Body of pancreas (tissue), 4 donors: ENCODE data around the gene CCSER2. TPM values are rescaled to one million over a fixed set of nuclear protein-coding genes. Genes with fewer than 3 reads are reported as not detected.

ENCODE experiments used
- ATAC-seq: fragments of 150-250 bp; one replicate; pipeline ENCODE4 v1.9.1; 2016
- DNase-seq, 4 donors: peaks; one replicate each; pipeline ENCODE4 v3.0.0-alpha.2; 2019
- H3K27ac ChIP-seq, 4 donors: fragments of 200-600 bp; sonication (generic); 1 replicate in 3 of 4; 2 replicates in 1 of 4; pipeline versions ENCODE4 v1.5.1 to v1.6.1; 2016 to 2019; ENCODE audit warnings: mild to moderate bottlenecking in 1 of 4, mixed read lengths in 1 of 4, moderate library complexity in 1 of 4
- H3K27me3 ChIP-seq, 2 donors: fragments of 200-600 bp; sonication (generic); one replicate each; pipeline ENCODE4 v1.6.0; 2016; ENCODE audit warnings: mild to moderate bottlenecking in 1 of 2
- H3K36me3 ChIP-seq, 2 donors: fragments of 200-600 bp; sonication (generic); replicated peaks in 1 of 2; 2 replicates each; pipeline ENCODE4 v1.5.1; 2016; ENCODE audit warnings: low read depth in 2 of 2; ENCODE audit not compliant: insufficient read depth in 1 of 2
- H3K4me1 ChIP-seq: fragments of 200-600 bp; sonication (generic); one replicate; pipeline ENCODE4 v1.6.0; 2016
- H3K4me3 ChIP-seq, 2 donors: fragments of 200-600 bp; sonication (generic); 1 replicate in 1 of 2; 2 replicates in 1 of 2; pipeline ENCODE4 v1.5.1; 2016 to 2019
- H3K9me3 ChIP-seq, 3 donors: fragments of 200-600 bp; sonication (generic); 1 replicate in 2 of 3; 2 replicates in 1 of 3; pipeline ENCODE4 v1.5.1; 2016
- POLR2A ChIP-seq, 3 donors: fragments of 450-650 bp; IDR thresholded peaks; one replicate each; pipeline ENCODE4 v1.6.1; 2016; ENCODE audit warnings: antibody characterized with exemption in 3 of 3, mild to moderate bottlenecking in 2 of 3
- WGBS, 2 donors: methylation state at CpG; one replicate each; pipeline ENCODE4 v1.1.5; 2017; 5-methylcytosine and 5-hydroxymethylcytosine counted together
- intact Hi-C: fragments of 100-400 bp; cut with DNase I; formaldehyde crosslinking; loops from one replicate; pipeline ENCODE4 v1.15.1; 2023
- total RNA-seq, 2 donors: library from RNA; depleted of rRNA; stranded (reverse); fragments of >200 nt; gene quantifications; one replicate each; pipeline ENCODE4 v1.1.0, GENCODE V29; 2016
- TF ChIP-seq, protein P1 (sequence below), 7 experiments: fragments of 450-650 bp in 4 of 7; fragments of 200-600 bp in 3 of 7; sonication (generic) in 3 of 7; IDR thresholded peaks; one replicate each; pipeline ENCODE4 v1.5.1; 2016 to 2019; ENCODE audit warnings: antibody characterized with exemption in 7 of 7

Gene CCSER2
- total RNA-seq, 2 donors from 2014 or later = 14.5 to 20.0 TPM

DNA sequence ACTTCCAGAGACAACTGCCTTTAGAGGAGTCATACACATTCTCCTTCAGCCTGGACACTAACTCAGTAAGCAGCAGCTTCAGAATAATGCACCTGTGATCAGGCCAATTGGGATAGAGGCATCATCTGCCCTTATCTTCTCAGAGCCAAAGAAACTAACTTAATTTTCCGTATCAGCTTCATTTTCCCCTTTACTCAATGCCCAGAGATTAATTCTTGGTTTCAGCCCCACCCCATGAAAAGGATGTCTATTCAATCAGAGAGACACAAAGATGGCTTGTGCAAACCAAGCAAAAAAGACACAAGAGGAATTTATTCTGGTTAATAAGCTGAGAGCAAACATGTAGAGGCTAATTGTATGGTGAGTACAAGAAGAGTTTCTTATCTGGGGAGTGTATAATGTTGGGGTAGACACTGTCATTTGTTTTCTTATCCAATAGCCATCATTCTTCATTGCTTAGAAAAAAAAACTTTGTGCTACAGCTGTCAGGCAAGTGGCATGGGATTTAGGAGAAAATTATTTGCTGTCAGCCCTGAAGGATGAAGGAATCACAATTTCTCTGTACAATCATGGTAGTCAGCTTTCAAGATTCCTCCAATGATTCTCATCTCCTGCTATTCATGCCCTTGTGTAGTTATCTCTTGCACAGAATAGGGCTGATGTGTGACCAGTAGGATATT, 38.7 kb upstream of the CCSER2 start:
- TF ChIP-seq, protein P1, sequence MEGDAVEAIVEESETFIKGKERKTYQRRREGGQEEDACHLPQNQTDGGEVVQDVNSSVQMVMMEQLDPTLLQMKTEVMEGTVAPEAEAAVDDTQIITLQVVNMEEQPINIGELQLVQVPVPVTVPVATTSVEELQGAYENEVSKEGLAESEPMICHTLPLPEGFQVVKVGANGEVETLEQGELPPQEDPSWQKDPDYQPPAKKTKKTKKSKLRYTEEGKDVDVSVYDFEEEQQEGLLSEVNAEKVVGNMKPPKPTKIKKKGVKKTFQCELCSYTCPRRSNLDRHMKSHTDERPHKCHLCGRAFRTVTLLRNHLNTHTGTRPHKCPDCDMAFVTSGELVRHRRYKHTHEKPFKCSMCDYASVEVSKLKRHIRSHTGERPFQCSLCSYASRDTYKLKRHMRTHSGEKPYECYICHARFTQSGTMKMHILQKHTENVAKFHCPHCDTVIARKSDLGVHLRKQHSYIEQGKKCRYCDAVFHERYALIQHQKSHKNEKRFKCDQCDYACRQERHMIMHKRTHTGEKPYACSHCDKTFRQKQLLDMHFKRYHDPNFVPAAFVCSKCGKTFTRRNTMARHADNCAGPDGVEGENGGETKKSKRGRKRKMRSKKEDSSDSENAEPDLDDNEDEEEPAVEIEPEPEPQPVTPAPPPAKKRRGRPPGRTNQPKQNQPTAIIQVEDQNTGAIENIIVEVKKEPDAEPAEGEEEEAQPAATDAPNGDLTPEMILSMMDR (IDR thresholded peaks at IDR 0.05) = no peak
- no peak for TF ChIP-seq POLR2A (IDR thresholded peaks at IDR 0.05)
- Histone ChIP-seq H3K4me3 (no peak overlapping the region), H3K36me3 (no peaks in the 10 kb centered on the region), H3K27ac (no peak overlapping the region), H3K4me1 (peaks cover 6% of the 10 kb centered on the region), H3K9me3 (no peaks in the 10 kb centered on the region), H3K27me3 (no peaks in the 10 kb centered on the region)
- DNase-seq = no peak
- no peak for ATAC-seq
- 91 to 93% methylated on average over 1 of the region's 1 CpG for WGBS, 2 donors
- intact Hi-C loops = no loop called here

DNA sequence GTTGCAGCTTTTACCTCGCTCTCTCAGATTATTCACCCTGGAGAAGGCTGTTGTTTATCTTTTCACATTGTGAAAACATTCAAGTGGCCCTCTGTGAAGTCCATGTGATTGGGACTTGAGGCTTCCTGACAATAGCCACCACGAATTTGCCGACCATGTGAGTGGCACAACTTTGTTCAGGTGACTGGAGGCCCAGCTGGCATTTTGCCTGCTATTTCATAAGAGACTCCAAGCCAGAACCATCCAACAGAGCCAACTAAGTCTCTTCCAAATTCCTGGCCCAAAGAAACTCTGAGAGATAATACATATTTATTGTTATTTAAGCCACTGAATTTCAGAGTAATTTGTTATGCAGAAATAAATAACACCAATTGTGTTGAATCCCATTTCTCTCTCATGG, 38.2 kb upstream of the CCSER2 start:
- Histone ChIP-seq H3K36me3 (no peaks in the 10 kb centered on the region), H3K27me3 (no peaks in the 10 kb centered on the region), H3K27ac (no peak overlapping the region), H3K9me3 (no peaks in the 10 kb centered on the region), H3K4me1 (peaks cover 6% of the 10 kb centered on the region), H3K4me3 (no peak overlapping the region)
- intact Hi-C loops = no loop called here
- WGBS, 2 donors = 40 to 57% methylated on average over 3 of the region's 3 CpGs
- DNase-seq = peak; percentile 11 to 38 (median 27)
- TF ChIP-seq POLR2A (IDR thresholded peaks at IDR 0.05) = no peak
- TF ChIP-seq, protein P1 (IDR thresholded peaks at IDR 0.05) = no peak
- ATAC-seq = no peak

DNA sequence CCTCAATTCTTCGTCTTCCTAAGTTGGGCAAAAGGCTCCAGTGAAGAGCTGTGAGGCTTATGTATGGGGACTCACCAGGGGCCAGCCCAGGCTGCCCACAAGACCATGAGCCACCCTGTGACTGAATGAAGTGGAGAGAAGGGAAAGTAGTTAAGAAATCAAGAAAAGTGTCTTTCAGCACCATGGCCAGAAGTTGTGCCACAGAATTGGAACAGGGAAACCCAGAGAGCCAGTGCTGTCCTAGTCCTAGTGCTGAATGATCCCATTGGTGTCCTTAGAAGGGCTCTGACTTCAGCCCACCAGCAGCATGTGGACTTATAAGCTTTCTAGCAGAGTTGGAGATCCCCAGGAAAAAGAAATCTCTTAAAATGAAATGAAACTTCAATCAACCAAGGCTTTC, 37.0 kb upstream of the CCSER2 start:
- no peak for ATAC-seq
- intact Hi-C loops = no loop called here

DNA sequence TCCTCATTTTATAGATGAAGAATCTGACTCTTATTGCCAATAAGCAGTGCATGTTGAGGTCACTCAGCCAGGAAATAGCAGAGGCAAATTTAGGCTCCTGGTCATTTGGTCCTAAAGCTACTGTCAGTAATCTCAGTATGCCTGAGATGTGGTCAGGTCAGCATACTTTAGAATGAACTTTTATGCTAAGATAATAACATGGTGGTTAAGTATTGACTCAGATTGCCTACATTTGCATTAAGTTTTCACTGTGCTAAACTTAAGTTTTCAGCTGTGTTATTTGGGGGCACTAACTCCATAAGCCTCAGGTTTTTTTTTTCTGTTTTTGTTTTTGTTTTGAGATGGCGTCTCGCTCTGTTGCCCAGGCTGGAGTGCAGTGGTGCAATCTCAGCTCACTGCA, 35.9 kb upstream of the CCSER2 start:
- ATAC-seq = no peak
- H3K4me1 ChIP-seq = peaks cover 6% of the 10 kb centered on the region
- H3K4me3 ChIP-seq = no peak overlapping the region
- no peaks in the 10 kb centered on the region for H3K27me3 ChIP-seq
- H3K27ac ChIP-seq = no peak overlapping the region
- intact Hi-C loops = no loop called here
- H3K9me3 ChIP-seq = no peaks in the 10 kb centered on the region
- TF ChIP-seq POLR2A (IDR thresholded peaks at IDR 0.05) = no peak
- TF ChIP-seq, protein P1 (IDR thresholded peaks at IDR 0.05) = no peak
- 88 to 90% methylated on average over 2 of the region's 2 CpGs for WGBS, 2 donors
- no peaks in the 10 kb centered on the region for H3K36me3 ChIP-seq
- DNase-seq = no peak

More for the DNA sequence above, 37.0 kb upstream of the CCSER2 start:
- peaks cover 6% of the 10 kb centered on the region for H3K4me1 ChIP-seq
- H3K36me3 ChIP-seq = no peaks in the 10 kb centered on the region
- no peak overlapping the region for H3K4me3 ChIP-seq
- 42 to 75% methylated on average over 1 of the region's 1 CpG for WGBS, 2 donors
- H3K9me3 ChIP-seq = no peaks in the 10 kb centered on the region
- TF ChIP-seq, protein P1 (IDR thresholded peaks at IDR 0.05) = no peak
- no peak for TF ChIP-seq POLR2A (IDR thresholded peaks at IDR 0.05)
- H3K27me3 ChIP-seq = no peaks in the 10 kb centered on the region
- DNase-seq = peak in 1 of 4 donors; percentile 8
- H3K27ac ChIP-seq = no peak overlapping the region

DNA sequence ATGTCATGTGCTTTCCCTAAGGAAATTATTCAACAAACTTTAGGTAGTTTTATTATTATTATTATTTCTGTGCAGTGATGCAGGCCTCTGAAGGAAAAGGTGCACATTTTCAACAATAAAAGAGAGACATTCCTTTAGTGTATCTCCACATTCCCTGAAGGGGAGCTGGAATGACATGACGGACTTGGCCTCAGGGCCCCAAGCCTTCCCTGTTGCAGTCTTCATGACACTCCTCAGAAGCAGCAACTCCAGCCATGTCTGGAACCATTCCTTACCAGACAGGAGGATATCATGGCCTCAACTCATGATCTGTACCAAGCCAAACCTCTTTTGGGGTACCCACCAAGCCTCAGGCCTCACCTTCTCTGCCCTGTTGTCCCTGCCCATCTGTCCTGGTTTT, 35.2 kb upstream of the CCSER2 start:
- 92 to 94% methylated on average over 1 of the region's 1 CpG for WGBS, 2 donors
- intact Hi-C loops = no loop called here
- no peak for TF ChIP-seq POLR2A (IDR thresholded peaks at IDR 0.05)
- TF ChIP-seq, protein P1 (IDR thresholded peaks at IDR 0.05) = no peak
- DNase-seq (no peak), ATAC-seq (no peak)
- Histone ChIP-seq H3K27ac (no peak overlapping the region), H3K27me3 (no peaks in the 10 kb centered on the region), H3K4me3 (no peak overlapping the region), H3K36me3 (no peaks in the 10 kb centered on the region), H3K9me3 (no peaks in the 10 kb centered on the region), H3K4me1 (peaks cover 5% of the 10 kb centered on the region)
